Ecto neural progenitor cell (in vitro differentiated cells): Measurements from ENCODE around the gene ADGRB3.
"Not testable (repeated sequence)": the region's sequence is repeated elsewhere in the genome, so short reads cannot be mapped to it uniquely, and the experiment has no call there.

ENCODE experiments used
- DNase-seq: peaks from one replicate; pipeline ENCODE4 v3.0.0-alpha.2; 2018; ENCODE audit warnings: low spot score

The ADGRB3 gene

DNA sequence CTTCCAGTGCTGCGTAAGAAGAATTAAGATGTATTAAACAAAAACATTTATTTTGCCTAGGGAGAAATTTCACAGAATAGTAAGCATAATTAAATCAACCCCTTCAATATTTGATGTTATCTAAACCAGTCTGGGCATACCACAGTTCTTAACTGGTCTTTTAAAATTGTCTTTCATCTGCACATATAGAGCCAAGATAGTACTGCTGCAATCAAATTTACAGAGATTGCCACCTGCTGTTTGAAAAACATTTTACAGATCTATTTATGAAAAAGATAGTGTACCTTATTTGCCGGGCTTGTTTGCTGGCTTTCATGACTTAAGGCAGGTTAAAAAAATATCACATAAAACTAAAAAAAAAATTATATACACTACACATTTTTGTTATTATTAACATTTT lies 323.2 kb downstream of the ADGRB3 start:
- DNase-seq, result no peak

DNA sequence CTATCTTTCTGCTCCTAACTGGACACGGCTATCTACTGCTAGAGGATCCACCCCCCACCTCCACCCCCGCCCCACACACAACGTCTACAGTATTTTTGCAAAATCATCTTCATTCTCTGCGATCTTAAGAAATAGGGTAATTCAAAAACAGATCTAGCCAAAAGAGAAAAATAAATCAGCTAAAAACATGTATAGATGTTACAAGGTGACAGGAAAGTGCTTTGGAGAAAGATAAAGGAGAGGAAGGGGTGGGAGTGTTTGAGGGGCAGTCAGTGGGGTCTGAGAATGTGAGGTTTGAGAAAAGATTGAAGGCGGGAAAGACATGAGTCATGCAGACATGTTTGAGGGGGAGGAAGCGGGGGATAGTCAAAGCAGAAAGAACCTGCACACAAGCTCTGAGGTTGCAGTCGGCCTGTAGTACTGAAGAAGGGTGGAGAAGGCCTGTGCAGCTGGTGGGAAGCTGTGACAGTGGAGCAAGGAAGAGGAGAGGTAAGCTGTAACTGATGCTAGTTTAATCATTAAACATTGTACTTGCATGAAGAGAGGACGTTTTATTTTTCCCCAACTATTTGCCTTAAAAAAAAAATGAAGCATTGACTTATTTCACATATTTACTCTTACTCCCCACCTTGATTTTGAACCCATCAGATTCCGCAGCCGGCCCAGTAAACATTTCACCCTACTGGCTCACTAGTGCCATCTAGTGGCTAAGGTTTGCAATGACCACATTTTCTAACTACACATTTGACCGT lies 332.6 kb downstream of the ADGRB3 start:
- peak; percentile 66 for DNase-seq

DNA sequence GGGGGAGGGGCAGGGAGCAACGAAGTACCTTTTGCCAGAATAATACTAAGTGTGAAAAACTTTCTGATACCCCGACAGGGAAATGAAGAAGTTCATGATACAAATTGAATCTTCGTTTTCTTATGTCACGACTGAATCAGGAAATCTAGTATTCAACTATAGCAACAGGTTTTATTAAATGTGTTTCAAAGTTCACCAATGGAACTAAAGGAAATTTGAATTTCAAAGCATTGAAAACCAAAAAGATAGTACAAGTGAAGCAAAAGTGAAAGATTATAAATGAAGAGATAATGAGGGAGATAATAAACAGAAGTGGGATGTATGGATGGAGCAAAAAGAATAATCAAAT lies 333.2 kb downstream of the ADGRB3 start:
- no peak for DNase-seq

DNA sequence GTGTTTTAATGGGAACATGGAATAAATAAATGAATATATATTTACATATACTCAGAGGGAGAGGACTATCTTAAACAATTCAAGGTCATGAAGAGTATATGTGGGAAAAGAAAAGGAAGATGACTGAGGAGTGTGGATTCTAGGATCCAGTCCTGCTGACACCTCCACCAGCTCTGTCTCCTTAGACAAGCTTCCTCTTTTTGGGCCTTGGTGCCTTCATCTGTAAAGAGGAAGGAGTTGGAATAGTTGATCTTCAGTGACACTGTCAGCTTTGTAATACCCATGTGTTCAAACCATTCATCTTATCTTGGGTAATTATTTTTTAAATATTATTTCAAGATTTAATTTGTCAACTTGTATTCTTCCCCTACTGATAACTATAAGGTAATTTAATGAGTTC lies 338.0 kb downstream of the ADGRB3 start:
- DNase-seq, result no peak

DNA sequence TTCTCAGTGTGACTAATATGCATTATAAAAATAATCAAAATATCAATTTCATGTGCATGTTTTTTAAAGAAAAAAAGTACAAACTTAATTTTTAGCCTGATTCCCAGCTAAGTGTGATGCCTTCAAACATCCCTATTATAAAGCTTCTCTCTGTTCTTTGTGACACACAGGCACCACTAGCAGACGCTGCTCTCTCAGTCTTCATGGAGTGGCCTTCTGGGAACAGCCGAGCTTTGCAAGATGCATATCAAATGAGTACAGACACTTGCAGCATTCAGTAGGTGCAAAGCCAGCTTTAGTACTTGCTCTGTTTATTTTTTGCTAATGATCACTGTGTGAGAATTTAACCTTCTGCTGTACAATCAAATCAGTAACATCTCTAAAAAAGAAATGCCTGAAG lies 340.0 kb downstream of the ADGRB3 start:
- DNase-seq, result no peak

DNA sequence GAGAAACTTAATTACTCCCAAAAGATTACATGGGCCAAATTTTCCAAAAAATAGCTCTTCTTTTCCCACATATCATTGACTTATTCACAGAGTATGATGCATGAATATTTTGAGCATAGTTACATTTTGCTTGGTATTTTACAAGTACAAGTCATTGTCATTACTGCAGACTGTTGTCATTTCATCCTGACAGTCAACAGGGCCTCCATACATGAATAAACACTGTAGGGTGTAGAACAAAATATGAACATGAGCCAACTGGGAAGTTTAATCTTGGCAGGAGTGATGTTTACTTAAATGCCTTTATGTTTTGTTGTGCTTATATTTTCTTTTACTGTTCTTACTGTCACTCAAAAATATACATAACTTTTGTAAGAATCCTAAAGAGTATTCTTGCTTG lies 340.7 kb downstream of the ADGRB3 start:
- DNase-seq, result no peak

DNA sequence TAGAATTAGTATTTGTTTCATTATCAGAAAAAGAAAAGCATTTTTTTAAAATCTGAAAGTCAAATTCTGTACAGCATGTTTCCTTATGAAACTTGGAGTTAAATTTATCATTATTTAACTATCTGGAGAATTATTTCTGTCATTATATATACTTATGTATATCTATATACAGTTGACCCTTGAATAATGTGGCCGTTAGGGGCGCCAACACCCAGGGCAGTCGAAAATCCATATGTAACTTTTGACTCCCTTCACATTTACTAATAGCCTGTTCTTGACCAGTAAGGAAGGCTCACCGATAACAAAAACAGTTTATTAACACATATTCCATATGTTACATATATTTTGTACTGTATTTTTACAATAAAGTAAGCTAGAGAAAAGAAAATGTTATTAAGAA lies 341.2 kb downstream of the ADGRB3 start:
- no peak for DNase-seq

DNA sequence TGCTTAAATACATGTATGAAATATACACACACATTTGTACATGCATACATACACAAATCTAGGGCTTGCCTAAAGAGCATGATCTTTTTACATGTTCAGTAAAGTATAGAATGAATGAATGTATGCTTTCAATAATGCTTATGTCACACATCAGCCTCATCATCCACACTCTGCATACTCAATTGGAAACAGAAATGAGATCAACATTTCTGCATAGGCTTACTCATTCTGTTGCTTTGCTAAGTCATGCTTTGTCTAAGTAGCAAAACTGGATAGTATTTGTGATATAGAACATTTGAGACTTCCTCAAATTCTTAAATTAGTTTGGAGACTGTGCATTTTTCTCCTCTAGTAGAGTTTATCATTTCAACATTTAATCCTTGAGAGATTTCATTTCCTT lies 343.3 kb downstream of the ADGRB3 start:
- DNase-seq, result no peak

DNA sequence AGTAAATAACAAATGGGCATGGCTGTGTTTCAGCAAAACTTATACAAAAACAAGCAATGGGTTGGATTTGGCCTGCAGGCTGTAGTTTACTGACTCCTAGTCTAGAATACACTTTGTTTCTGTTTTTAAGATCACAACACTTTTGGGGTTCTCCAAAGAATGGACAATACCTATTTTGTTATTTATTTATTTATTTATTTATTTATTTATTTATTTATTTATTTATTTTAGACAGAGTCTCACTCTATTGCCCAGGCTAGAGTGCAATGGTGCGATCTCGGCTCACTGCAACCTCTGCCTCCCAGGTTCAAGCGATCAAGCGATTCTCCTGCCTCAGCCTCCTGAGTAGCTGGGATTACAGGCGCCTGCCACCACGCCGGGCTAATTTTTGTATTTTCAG lies 346.6 kb downstream of the ADGRB3 start:
- not testable (repeated sequence) for DNase-seq

DNA sequence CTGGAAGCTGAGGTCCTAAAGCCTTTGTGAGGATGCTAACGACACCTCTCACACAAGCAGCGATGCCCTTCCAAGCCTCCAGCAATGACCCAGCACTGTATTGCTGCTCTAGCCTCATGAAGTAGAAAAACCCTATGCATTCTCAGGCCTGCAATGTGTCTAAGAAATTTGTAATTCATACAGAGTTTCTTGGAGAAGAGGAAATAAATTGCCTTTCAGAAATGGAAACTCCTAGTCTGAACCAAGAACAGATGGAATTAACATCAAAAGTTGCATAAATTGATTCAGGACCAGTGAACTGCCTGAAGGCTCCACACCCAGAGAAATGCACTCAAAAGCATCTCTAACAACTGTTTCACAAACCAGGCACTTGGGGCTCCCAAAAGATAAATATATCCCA lies 353.6 kb downstream of the ADGRB3 start:
- DNase-seq, result no peak

DNA sequence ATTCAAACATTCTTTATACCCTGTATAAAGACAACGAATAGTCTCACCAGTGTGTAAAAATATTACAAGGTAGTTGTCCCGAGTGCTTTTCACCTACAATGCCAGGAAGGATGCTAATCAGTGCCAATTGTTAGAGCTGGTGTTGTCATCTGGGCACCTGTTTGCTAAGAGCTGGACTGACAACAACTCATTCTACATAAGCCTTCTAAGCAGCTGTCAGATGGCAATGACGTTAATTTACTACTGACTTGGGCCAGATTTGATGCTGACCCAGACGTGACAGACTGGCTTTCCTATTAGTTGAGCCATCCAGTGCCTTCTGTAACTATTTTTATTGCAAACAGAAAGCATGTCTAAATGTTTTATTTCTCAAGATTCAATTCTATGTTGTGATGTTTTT lies 355.2 kb downstream of the ADGRB3 start:
- DNase-seq, result no peak

DNA sequence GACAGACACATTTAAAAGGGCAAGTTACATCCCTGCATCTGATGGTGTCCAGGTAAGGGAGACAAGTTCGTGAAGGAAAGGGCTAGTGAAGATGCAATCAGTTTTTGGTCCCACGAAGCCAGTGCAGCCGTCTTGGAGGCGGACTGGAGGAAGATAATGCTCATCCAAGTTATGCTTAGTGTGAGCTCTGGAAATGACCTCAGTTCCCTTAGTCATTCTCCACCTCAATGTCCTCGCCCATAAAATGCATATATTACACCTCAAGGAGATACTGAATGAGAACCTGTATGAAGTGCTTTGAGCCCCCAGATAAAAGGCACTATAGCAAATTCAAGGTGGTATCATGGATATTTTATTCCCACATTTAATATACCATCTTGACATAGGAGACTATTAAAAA lies 358.8 kb downstream of the ADGRB3 start:
- no peak for DNase-seq

DNA sequence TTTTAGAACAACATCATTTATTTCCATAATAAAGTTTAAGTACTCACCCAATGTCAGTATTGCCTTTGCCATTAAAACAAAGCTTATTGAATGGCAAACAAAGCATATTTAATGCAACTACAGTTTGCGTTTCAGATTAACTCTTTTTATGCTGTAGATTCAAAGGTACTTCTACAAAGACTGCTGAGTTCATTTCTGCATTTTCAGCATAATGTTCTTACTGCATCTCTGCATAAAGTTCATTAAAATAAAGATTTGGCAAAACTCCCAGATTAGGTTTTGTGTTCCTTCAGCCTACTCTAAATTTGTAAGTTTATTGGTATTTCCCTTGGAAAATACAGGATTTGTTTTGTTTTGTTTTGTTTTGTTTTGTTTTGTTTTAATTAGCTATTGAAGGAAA lies 359.4 kb downstream of the ADGRB3 start:
- no peak for DNase-seq

DNA sequence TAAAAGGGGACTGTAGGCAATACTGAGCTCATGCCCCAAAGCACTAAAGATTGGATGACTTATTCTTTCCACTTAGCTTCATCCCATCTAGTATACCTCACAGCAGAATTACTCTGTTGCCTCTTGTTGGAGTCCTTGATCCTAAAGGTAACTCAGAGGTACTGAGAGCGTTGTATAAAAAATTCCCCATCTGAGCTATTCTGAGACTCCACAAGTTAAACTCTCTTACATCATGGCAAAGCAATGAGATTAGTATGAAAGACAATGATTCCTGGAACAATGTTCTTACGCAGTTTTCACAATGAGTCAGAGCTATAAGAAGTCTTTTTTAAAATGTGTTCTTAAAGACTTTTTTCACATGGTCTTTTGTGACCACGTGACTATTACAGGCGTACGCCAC lies 370.1 kb downstream of the ADGRB3 start:
- DNase-seq, result no peak

DNA sequence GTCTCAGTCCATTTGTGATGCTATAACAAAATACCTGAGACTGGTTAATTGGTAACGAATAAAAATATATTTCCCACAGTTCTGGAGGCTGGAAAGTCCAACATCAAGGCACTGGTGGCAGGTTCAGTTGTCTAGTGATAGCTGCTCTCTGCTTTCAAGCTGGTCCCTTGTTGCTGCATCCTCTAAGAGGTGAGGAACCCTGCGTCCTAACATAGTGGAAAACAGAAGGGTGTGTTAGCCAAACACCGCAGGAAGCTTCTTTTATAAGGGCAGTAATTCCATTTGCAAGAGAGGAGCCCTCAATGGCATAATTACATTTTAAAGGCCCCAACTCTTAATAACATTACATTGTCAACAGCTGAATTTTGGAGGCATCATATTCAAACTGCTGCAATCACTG lies 372.7 kb downstream of the ADGRB3 start:
- DNase-seq, result no peak

DNA sequence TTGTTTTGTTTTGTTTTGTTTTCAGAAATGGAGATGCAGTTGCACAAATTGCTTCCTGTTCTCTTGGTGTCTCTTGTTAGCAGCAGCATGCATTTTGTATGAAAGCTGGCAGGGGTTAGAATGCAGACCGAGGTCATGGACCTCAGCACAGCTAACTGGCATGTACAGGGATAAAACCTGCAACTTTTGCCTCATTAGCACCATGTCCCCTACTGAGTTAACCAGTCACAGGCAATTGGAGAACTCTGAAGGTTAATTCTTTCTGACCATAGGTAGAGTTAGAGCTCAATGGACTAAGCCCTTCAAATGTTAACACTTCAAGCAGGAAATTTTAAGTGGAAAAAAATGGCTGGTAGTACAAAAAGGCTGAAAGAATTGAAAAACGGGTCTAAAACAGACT lies 377.1 kb downstream of the ADGRB3 start:
- no peak for DNase-seq

DNA sequence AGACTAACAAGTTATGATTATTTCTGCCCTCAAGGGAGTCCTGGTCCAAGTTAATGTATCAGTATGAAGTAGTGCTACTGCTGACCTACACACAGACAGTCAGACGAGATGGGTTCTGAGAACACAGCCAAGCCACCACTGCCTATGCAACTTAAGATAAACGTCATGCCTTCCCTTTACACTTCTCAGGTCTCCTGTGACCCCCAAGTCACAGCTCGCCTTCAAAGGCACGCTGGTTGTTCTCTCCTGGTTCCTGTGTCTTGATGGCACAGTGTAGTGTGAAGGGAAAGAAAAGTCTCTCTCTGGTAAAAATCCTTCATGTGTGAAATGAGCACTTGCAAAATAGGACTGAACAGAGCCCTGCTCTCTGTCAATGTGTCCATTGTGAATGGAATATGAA lies 377.8 kb downstream of the ADGRB3 start:
- no peak for DNase-seq

DNA sequence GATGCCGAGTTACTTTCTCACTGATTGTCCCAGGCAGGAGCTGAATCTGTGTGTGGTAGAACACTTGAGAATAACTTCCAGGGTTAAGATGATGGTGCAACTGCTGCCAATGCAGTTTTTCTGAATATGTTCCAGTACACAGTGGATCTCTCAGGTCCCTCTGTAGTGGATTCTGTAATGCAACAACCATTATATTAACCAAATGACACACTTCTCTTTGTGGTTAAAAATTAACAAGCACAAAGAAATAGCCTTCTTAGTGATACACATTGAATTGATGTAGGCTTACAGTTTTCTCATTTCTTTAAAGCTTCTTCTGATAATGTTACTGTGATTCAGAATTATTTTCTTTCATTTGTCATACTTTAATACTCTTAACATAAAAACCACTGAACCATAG lies 383.8 kb downstream of the ADGRB3 start:
- no peak for DNase-seq

DNA sequence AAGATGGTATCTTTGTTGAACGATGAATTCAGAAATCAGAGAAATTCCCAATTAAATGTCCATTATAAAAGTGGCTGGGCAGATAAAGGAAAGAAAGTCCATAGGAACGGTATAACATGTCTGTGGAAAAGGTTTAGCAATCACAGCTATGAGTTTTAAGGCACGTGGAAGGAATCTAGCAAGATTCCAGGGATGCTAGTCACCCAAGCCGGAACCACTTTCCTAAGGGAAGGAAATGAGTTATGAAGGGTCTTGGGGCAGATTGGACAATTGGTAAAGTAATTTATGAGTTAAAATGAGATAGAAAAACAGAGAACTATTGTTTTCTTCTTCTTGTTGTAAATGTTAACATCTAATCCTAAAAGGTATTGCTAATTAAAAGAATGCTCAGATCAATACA lies 384.8 kb downstream of the ADGRB3 start:
- no peak for DNase-seq

DNA sequence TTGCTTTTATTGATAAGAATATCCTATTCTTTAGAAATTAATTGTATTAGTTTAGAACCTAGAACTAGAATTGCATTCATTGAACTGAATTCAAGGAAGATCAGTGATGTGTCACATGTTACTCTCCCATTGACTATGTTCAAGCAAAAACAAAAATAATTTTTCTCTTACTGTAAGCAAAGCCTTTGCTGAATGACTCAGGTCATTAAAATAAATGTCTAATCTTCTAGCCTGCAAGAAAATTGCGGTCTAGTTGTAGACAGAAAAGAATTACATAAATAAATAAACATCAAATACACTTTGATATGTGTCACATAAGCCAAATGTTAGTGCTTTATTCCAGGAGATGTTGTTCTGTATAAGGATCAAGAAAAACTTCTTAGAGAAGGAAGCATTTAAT lies 387.9 kb downstream of the ADGRB3 start:
- no peak for DNase-seq

DNA sequence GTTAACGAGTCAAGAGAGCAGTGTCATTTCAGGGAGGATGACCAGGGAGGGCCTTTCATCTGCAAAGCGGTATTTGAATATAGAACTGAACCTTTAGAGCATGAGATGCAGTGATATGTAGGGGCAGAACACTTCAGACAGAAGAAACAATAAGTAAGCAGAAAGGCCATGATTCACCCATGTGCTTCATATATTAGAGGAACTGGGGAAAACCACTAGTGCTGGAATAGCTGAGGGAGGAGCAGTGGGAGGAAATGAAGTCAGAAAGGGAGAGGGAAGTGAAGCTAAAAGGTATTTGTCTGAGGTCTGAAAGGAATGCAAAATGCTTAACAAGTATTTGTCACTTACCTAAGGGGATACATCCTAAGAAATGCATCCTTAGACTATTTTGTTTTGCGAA lies 391.2 kb downstream of the ADGRB3 start:
- DNase-seq, result no peak

DNA sequence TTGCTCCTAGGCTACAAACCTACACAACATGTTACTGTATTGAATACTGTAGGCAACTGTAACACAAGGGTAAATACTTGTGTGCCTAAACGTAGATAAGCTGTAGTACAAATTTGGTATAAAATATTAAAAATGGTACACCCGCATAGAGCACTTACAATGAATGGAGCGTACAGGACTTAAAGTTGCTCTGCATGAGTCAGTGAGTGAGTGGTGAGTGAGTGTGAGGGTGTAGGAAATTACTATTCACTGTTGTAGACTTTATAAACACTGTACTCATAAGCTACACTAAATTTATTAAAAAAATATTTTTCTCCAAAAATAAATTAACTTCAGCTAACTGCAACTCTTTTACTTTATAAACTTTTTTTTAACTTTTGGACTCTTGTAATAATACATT lies 391.6 kb downstream of the ADGRB3 start:
- DNase-seq, result no peak

DNA sequence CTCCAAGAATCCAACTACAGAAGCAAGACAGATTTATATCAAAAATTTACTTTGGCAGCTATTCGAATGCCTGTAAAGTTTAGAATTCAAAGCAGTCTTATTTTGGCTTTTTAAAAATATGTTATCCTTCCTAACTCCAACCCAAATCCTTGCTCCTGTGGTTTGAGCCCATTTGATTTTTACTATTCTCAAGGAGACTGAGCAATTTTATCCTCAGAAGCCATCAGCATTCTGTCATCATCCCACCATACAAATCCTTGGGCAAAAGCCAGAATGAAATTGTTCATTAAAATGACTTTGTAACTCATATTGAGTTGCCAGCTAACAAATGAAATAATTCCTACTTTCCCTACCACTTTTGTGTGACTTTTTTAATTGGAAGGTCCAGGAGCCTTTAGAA lies 392.8 kb downstream of the ADGRB3 start:
- DNase-seq, result no peak

DNA sequence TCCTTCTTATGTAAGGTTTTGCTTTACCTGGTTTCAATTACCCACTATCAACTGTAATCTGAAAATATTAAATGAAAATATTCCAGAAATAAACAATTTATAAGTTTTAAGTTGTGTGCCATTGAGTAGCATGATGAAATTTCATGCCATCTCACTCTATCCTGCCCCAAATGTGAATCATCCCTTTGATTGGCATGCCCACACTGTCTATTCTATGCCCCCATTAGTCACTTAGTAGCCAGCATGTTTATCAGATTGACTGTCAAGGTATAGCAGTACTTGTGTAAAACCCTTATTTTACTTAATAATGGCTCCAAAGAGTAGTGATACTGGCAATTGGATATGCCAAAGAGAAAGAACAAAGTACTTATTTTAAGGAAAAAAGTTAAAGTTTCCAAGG lies 403.8 kb downstream of the ADGRB3 start:
- no peak for DNase-seq

DNA sequence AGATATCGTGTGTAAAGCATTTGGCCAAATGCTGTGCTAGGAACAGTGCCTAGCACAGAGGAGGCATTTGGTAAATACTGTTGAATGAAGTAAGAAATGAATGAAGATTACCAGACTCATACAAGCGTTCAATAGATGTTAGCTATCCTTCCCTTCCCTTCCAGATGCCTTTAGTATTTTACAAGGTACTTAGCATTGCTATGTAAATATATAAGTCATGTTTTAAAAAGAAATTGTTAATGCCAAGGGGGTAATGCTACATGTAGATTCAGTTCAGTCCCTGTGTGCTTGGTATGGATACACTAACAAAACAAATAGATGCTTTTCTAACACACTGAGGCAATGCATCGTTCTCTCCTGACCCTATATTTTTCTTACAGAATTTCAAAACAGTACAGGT lies 407.2 kb downstream of the ADGRB3 start:
- DNase-seq, result no peak
